ENCODE results near the gene PRICKLE3. TPM values are rescaled to one million over a fixed set of nuclear protein-coding genes. Genes with fewer than 3 reads are reported as not detected.

Gene PRICKLE3
- total RNA-seq, 1 experiment from 2014 or later: 4.0 TPM

- Histone ChIP-seq H3K9me2 (replicated peaks; ENCODE audit: insufficient read depth, low read length) (no peaks in the 10 kb centered on the region), H3K27me3 (ENCODE audit: low read length) (no peaks in the 10 kb centered on the region), H3K79me2 (ENCODE audit: low read length) (no peaks in the 10 kb centered on the region), H3K4me2 (ENCODE audit: low read depth, low read length, poor library complexity, severe bottlenecking) (no peak overlapping the region), H3K4me1 (ENCODE audit: low read length) (peaks cover 10% of the 10 kb centered on the region), H3K4me3 (ENCODE audit: low read length) (no peak overlapping the region), H3K9me3 (ENCODE audit: low read length) (no peaks in the 10 kb centered on the region), H3K36me3 (ENCODE audit: insufficient read depth, low read length) (no peaks in the 10 kb centered on the region), H3K9ac (ENCODE audit: low read length) (no peak overlapping the region), H4K20me1 (ENCODE audit: insufficient read depth, low read depth, low read length) (no peaks in the 10 kb centered on the region), H2AFZ (ENCODE audit: low read length) (no peak overlapping the region), H3K27ac (ENCODE audit: low read length) (no peak overlapping the region)
- no peak for DNase-seq
Observed at GRCh38 chrX:49228185-49228584, 42.0 kb upstream of the PRICKLE3 start.

- no peak overlapping the region for H3K9ac ChIP-seq (ENCODE audit: low read length)
- no peak overlapping the region for H2AFZ ChIP-seq (ENCODE audit: low read length)
- H3K36me3 ChIP-seq (ENCODE audit: insufficient read depth, low read length): no peaks in the 10 kb centered on the region
- H3K27ac ChIP-seq (ENCODE audit: low read length): no peak overlapping the region
- H3K4me3 ChIP-seq (ENCODE audit: low read length): no peak overlapping the region
- H3K27me3 ChIP-seq (ENCODE audit: low read length): no peaks in the 10 kb centered on the region
- DNase-seq: no peak
- H3K9me3 ChIP-seq (ENCODE audit: low read length): no peaks in the 10 kb centered on the region
- H3K79me2 ChIP-seq (ENCODE audit: low read length): no peaks in the 10 kb centered on the region
- no peaks in the 10 kb centered on the region for H3K9me2 ChIP-seq (replicated peaks; ENCODE audit: insufficient read depth, low read length)
- peaks cover 10% of the 10 kb centered on the region for H3K4me1 ChIP-seq (ENCODE audit: low read length)
- no peak overlapping the region for H3K4me2 ChIP-seq (ENCODE audit: low read depth, low read length, poor library complexity, severe bottlenecking)
- H4K20me1 ChIP-seq (ENCODE audit: insufficient read depth, low read depth, low read length): no peaks in the 10 kb centered on the region
Observed at GRCh38 chrX:49227726-49228125, 41.6 kb upstream of the PRICKLE3 start.

GRCh38 chrX:49226946-49227345 is 40.8 kb upstream of the PRICKLE3 start:
- H4K20me1 ChIP-seq (ENCODE audit: insufficient read depth, low read depth, low read length): no peaks in the 10 kb centered on the region
- H3K9ac ChIP-seq (ENCODE audit: low read length): no peak overlapping the region
- H2AFZ ChIP-seq (ENCODE audit: low read length): no peak overlapping the region
- no peak for DNase-seq
- no peak overlapping the region for H3K4me2 ChIP-seq (ENCODE audit: low read depth, low read length, poor library complexity, severe bottlenecking)
- H3K79me2 ChIP-seq (ENCODE audit: low read length): no peaks in the 10 kb centered on the region
- H3K27ac ChIP-seq (ENCODE audit: low read length): no peak overlapping the region
- peaks cover 13% of the 10 kb centered on the region for H3K4me1 ChIP-seq (ENCODE audit: low read length)
- H3K36me3 ChIP-seq (ENCODE audit: insufficient read depth, low read length): no peaks in the 10 kb centered on the region
- H3K9me2 ChIP-seq (replicated peaks; ENCODE audit: insufficient read depth, low read length): no peaks in the 10 kb centered on the region
- no peaks in the 10 kb centered on the region for H3K9me3 ChIP-seq (ENCODE audit: low read length)
- H3K4me3 ChIP-seq (ENCODE audit: low read length): no peak overlapping the region
- H3K27me3 ChIP-seq (ENCODE audit: low read length): no peaks in the 10 kb centered on the region

GRCh38 chrX:49225858-49226257 is 39.7 kb upstream of the PRICKLE3 start:
- no peak for DNase-seq
- Histone ChIP-seq H3K4me3 (ENCODE audit: low read length) (no peak overlapping the region), H3K9ac (ENCODE audit: low read length) (no peak overlapping the region), H3K4me1 (ENCODE audit: low read length) (peaks cover 13% of the 10 kb centered on the region), H3K4me2 (ENCODE audit: low read depth, low read length, poor library complexity, severe bottlenecking) (no peak overlapping the region), H4K20me1 (ENCODE audit: insufficient read depth, low read depth, low read length) (no peaks in the 10 kb centered on the region), H3K36me3 (ENCODE audit: insufficient read depth, low read length) (no peaks in the 10 kb centered on the region), H3K9me3 (ENCODE audit: low read length) (no peaks in the 10 kb centered on the region), H3K9me2 (replicated peaks; ENCODE audit: insufficient read depth, low read length) (no peaks in the 10 kb centered on the region), H3K27me3 (ENCODE audit: low read length) (no peaks in the 10 kb centered on the region), H3K27ac (ENCODE audit: low read length) (no peak overlapping the region), H2AFZ (ENCODE audit: low read length) (no peak overlapping the region), H3K79me2 (ENCODE audit: low read length) (no peaks in the 10 kb centered on the region)

- H4K20me1 ChIP-seq (ENCODE audit: insufficient read depth, low read depth, low read length): no peaks in the 10 kb centered on the region
- H3K79me2 ChIP-seq (ENCODE audit: low read length): no peaks in the 10 kb centered on the region
- DNase-seq: peak; percentile 68
- H2AFZ ChIP-seq (ENCODE audit: low read length): no peak overlapping the region
- H3K4me3 ChIP-seq (ENCODE audit: low read length): no peak overlapping the region
- peaks cover 4% of the 10 kb centered on the region; the same call in 1 of the 2 replicates for H3K4me1 ChIP-seq (ENCODE audit: low read length)
- H3K9ac ChIP-seq (ENCODE audit: low read length): no peak overlapping the region
- H3K27ac ChIP-seq (ENCODE audit: low read length): no peak overlapping the region
- no peaks in the 10 kb centered on the region for H3K27me3 ChIP-seq (ENCODE audit: low read length)
- H3K9me3 ChIP-seq (ENCODE audit: low read length): no peaks in the 10 kb centered on the region
- H3K9me2 ChIP-seq (replicated peaks; ENCODE audit: insufficient read depth, low read length): no peaks in the 10 kb centered on the region
- no peaks in the 10 kb centered on the region for H3K36me3 ChIP-seq (ENCODE audit: insufficient read depth, low read length)
- no peak overlapping the region for H3K4me2 ChIP-seq (ENCODE audit: low read depth, low read length, poor library complexity, severe bottlenecking)
Observed at GRCh38 chrX:49221868-49222267, 35.7 kb upstream of the PRICKLE3 start.

- no peak overlapping the region for H3K4me3 ChIP-seq (ENCODE audit: low read length)
- H3K36me3 ChIP-seq (ENCODE audit: insufficient read depth, low read length): no peaks in the 10 kb centered on the region
- H3K27ac ChIP-seq (ENCODE audit: low read length): no peak overlapping the region
- H3K27me3 ChIP-seq (ENCODE audit: low read length): no peaks in the 10 kb centered on the region
- peaks cover 4% of the 10 kb centered on the region; the same call in 1 of the 2 replicates for H3K4me1 ChIP-seq (ENCODE audit: low read length)
- H3K9me2 ChIP-seq (replicated peaks; ENCODE audit: insufficient read depth, low read length): no peaks in the 10 kb centered on the region
- no peaks in the 10 kb centered on the region for H3K79me2 ChIP-seq (ENCODE audit: low read length)
- no peaks in the 10 kb centered on the region for H3K9me3 ChIP-seq (ENCODE audit: low read length)
- no peaks in the 10 kb centered on the region for H4K20me1 ChIP-seq (ENCODE audit: insufficient read depth, low read depth, low read length)
- no peak overlapping the region for H2AFZ ChIP-seq (ENCODE audit: low read length)
- H3K4me2 ChIP-seq (ENCODE audit: low read depth, low read length, poor library complexity, severe bottlenecking): no peak overlapping the region
- no peak for DNase-seq
- no peak overlapping the region for H3K9ac ChIP-seq (ENCODE audit: low read length)
Observed at GRCh38 chrX:49220100-49220499, 33.9 kb upstream of the PRICKLE3 start.

- H3K79me2 ChIP-seq (ENCODE audit: low read length): no peaks in the 10 kb centered on the region
- DNase-seq: no peak
- H2AFZ ChIP-seq (ENCODE audit: low read length): no peak overlapping the region
- no peak overlapping the region for H3K27ac ChIP-seq (ENCODE audit: low read length)
- H4K20me1 ChIP-seq (ENCODE audit: insufficient read depth, low read depth, low read length): no peaks in the 10 kb centered on the region
- H3K9me2 ChIP-seq (replicated peaks; ENCODE audit: insufficient read depth, low read length): no peaks in the 10 kb centered on the region
- H3K4me3 ChIP-seq (ENCODE audit: low read length): no peak overlapping the region
- H3K9me3 ChIP-seq (ENCODE audit: low read length): no peaks in the 10 kb centered on the region
- H3K4me2 ChIP-seq (ENCODE audit: low read depth, low read length, poor library complexity, severe bottlenecking): no peak overlapping the region
- H3K36me3 ChIP-seq (ENCODE audit: insufficient read depth, low read length): no peaks in the 10 kb centered on the region
- H3K4me1 ChIP-seq (ENCODE audit: low read length): no peaks in the 10 kb centered on the region
- H3K27me3 ChIP-seq (ENCODE audit: low read length): no peaks in the 10 kb centered on the region
- no peak overlapping the region for H3K9ac ChIP-seq (ENCODE audit: low read length)
Observed at GRCh38 chrX:49214996-49215526, 28.9 kb upstream of the PRICKLE3 start.

- H3K4me2 ChIP-seq (ENCODE audit: low read depth, low read length, poor library complexity, severe bottlenecking): no peak overlapping the region
- H3K9me3 ChIP-seq (ENCODE audit: low read length): no peaks in the 10 kb centered on the region
Observed at GRCh38 chrX:49214416-49214815, 28.2 kb upstream of the PRICKLE3 start.

GRCh38 chrX:49212861-49213260 is 26.7 kb upstream of the PRICKLE3 start:
- Histone ChIP-seq H3K79me2 (ENCODE audit: low read length) (no peaks in the 10 kb centered on the region), H3K4me3 (ENCODE audit: low read length) (no peak overlapping the region), H3K4me1 (ENCODE audit: low read length) (no peaks in the 10 kb centered on the region), H3K36me3 (ENCODE audit: insufficient read depth, low read length) (no peaks in the 10 kb centered on the region), H2AFZ (ENCODE audit: low read length) (no peak overlapping the region), H3K9ac (ENCODE audit: low read length) (no peak overlapping the region), H3K27ac (ENCODE audit: low read length) (no peak overlapping the region), H3K27me3 (ENCODE audit: low read length) (no peaks in the 10 kb centered on the region), H3K9me3 (ENCODE audit: low read length) (no peaks in the 10 kb centered on the region), H3K4me2 (ENCODE audit: low read depth, low read length, poor library complexity, severe bottlenecking) (no peak overlapping the region), H3K9me2 (replicated peaks; ENCODE audit: insufficient read depth, low read length) (no peaks in the 10 kb centered on the region), H4K20me1 (ENCODE audit: insufficient read depth, low read depth, low read length) (no peaks in the 10 kb centered on the region)
- no peak for DNase-seq

More at GRCh38 chrX:49214416-49214815, 28.2 kb upstream of the PRICKLE3 start:
- no peaks in the 10 kb centered on the region for H3K79me2 ChIP-seq (ENCODE audit: low read length)
- H4K20me1 ChIP-seq (ENCODE audit: insufficient read depth, low read depth, low read length): no peaks in the 10 kb centered on the region
- no peaks in the 10 kb centered on the region for H3K27me3 ChIP-seq (ENCODE audit: low read length)
- no peak overlapping the region for H3K9ac ChIP-seq (ENCODE audit: low read length)
- H3K27ac ChIP-seq (ENCODE audit: low read length): no peak overlapping the region
- H2AFZ ChIP-seq (ENCODE audit: low read length): no peak overlapping the region
- no peaks in the 10 kb centered on the region for H3K4me1 ChIP-seq (ENCODE audit: low read length)
- H3K4me3 ChIP-seq (ENCODE audit: low read length): no peak overlapping the region
- DNase-seq: no peak
- H3K36me3 ChIP-seq (ENCODE audit: insufficient read depth, low read length): no peaks in the 10 kb centered on the region
- no peaks in the 10 kb centered on the region for H3K9me2 ChIP-seq (replicated peaks; ENCODE audit: insufficient read depth, low read length)
